Amniotic epithelial cell (primary cell): Measurements from ENCODE around the gene BRF1.

Experiments
- DNase-seq: peaks from one replicate; pipeline ENCODE4 v3.0.0-alpha.2; 2010; ENCODE audit warnings: low read depth

The BRF1 gene

DNA sequence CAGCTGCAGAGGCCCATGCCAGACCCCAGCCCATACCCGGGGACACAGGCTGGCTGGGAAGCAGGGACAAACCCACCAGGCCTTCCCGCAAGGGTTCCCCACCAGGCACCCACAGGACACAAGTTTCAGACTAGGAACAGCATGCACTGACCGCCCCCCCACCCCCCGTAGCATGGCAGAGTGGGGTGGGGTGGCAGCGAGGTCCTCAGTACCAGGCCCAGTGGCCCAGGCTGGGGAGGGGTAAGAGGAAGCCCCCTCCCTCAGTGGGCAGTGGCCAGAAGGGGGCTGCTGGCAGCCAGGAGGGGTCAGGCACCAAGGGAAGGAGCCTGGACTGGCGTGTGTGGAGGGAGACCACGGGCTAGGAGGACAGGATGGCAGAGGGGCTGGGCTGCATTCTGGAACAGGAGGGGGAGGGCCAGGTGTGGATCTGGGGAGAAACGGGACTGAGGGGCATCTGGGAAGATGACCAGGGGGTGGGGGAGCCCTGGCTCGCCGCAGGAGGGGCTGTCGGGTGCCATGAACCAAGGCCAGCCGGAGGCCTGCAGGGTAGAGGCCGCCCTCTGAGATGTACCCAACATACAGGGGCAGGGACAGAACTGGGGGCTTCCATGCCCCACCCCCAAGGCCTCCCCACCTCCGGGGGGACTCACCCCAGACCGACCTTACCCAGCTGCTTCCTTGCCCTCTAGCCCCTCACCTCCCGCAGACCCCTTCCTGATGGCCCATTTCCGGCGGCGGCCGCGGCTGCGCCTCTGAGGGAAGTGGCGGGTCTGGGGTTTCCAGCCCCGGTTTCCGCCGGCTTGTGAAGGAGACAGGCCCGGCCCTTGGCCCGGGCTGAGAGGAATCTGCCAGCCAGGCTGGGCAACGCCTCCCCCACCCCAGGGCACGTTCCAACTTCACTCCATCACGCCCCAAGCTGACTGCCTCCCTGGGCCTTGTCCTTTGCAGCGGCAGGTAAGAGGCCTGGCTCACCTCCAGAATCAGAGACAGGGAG, 126.6 kb downstream of the BRF1 start:
- DNase-seq = no peak

GRCh38 chr14:105173145-105173544, 127.7 kb downstream of the BRF1 start:
- no peak for DNase-seq

GRCh38 chr14:105172476-105172875, 128.3 kb downstream of the BRF1 start:
- DNase-seq = no peak

DNA sequence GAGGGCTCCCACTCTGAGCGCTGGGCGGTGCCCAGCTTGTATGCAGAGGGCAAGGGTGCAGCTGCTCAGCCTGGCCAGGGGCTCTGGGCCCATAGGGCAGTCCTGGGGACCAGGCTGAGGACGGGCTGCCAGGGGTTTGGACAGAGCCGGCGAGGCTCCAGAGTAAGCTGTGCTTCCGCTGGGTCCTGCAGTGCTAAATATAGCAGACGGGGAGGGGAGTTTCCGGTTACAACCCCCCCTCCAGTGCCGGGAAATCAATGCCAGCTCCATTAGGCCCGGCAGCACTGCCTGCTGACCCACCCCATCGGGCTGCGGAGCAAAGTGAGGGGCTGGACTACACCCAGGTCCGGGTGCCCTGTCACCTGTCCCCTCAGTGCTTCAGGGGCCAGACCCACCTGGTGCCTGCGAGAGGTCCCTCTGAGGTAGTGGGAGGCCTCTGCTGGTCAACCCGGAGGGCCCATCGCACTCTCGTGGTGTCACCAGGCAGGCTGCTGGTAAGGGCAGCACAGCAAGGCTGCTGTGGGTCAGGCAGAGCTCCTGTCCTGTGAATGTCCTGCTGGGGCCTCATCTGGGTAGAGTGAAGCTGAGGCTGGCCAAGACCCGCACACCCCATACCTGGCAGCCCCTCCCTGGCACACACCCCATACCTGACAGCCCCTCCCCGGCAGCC, 129.7 kb downstream of the BRF1 start:
- no peak for DNase-seq

DNA sequence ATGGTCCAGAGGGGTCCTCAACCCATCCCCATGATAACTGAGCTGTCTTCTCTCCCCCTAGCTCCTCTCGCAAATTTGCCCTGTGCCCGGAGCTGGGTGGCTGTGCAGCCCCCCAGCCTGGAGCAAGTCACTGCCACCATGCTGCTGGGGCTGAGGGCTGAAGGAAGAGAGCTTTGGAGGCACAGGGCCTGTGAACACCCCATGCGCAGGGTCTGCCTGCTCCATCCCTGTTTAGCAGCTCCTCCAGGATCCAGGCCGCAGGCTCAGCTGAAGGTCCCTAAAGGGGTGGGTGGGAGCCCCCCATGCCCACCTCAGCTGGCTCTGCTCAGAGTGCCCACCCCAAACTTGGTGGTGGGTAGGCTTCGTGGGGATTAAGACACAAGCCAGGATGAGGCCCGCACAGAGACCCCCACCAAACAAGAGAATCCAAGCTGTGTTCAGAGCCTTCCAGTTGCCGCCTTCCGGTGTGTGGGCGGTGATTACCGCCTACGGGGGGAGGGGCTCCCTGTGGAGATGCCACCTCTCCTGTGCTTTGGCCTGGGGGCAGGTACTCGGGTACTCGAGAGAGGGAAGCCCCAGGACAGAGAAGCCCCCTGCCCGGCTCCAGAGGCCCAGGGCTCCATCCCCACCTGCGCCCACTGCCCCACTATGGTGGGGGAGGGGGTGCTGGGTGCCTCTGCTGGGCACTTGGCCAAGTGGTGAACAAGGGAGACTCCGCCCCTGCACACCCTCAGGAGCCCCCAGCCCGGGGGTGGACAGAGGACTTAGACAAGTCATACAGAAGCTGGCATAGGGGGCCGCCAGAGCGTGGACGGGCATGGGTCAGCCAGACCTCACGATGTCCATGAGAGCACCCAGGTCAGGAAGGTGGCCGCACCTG, 130.8 kb downstream of the BRF1 start:
- DNase-seq = no peak

- DNase-seq = no peak
These were observed 131.8 kb downstream of the BRF1 start for GRCh38 chr14:105168979-105169507.

GRCh38 chr14:105168496-105168978, 132.3 kb downstream of the BRF1 start, which contains the start of gene JAG2:
Gene JAG2, minus strand, starts transcription at chr14:105168776. Its CDS starts 356 bp downstream, at chr14:105168420.
- DNase-seq = peak; percentile 22

DNA sequence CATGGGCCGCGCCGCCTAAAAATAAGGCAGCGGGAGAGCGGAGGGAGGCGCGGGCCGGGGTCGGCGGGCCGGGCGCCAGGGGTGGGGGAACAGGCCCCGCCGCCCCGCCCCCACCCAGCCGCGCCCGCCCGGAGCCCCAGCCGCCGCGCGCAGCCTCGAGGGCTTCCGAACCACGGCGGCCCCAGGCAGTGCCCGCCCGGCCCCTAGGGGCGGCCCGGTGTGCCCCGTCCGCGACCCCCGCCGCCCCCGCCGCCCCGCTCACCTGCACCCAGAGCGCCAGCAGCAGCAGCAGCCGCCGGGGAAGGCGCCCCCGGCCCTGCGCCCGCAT, 132.7 kb downstream of the BRF1 start:
- no peak for DNase-seq

DNA sequence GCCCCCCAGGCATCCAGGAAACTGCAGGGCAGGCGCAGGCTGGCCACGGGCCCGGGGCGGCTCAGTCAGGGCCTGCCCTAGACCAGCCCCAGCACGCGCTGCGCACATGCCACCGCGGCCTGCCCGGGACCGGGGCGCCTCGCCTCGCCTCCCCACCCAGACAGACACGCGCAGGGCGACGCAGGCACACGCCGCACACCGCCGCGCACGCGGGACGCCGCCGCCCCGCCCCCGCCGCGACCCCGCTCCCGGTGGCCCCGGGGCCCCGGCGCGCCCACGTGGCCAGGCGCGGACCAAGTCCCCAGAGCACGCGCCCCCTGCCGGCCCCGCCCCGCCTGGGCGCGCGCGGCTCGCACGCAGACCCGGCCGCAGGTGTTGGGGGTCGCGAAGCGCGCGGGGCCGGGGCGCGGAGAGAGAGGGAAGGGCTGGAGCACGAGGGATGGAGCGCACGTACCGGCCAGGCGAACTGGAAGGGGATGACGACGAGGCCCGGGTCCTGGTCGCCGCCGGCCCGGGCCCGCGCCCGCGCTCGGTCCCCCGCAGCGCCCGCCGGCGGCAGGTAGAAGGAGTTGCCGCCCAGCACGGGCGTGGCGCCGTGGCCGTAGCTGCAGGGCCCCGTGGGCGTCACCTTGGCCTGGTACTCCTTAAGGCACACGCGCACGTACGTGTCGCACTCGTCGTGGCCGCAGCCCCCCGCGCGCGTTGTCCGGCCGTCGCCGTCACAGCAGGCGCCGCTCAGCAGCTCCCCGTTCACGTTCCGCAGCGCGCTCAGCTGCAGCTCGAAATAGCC, 133.3 kb downstream of the BRF1 start:
- DNase-seq = no peak

GRCh38 chr14:105166571-105167302, 134.1 kb downstream of the BRF1 start:
- DNase-seq = no peak

DNA sequence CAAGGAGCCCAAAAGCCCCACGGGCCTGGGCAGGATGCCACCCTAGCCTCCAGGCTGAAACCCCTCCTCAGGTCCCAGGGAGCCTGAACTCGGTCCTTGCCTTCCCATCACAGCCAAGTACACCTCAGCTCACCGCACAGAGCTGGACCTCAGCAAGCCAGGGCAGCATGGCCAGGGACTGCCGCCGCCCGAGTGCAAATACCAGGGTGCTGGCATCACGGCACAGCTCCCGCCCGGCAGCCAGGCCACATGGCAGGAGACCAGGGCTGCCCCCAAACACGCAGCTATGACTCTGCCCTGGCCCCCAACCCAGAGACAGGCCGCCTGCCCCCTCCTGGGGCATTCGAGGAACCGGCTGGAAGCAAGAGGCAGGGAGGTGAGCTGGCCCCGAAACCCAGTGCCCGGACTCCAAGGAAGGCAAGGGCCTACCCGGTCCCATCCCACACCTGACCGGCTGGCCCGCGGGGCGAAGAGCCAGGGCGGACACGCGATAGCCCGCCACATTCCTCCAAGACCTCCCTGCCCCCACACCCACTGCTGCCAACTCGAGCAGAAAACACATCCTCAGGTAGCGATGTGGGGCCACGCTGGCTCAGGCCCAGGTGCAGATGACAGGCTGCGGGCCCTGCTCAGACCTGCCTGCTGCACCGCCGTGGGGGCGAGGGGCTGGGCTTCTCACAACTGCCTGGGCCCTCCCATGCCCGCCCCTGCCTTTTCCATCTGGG, 134.9 kb downstream of the BRF1 start:
- DNase-seq = no peak

- no peak for DNase-seq
These were observed 135.6 kb downstream of the BRF1 start for GRCh38 chr14:105165134-105165704.

- no peak for DNase-seq
These were observed 137.6 kb downstream of the BRF1 start for GRCh38 chr14:105163040-105163742.

- no peak for DNase-seq
These were observed 138.2 kb downstream of the BRF1 start for GRCh38 chr14:105162669-105162979.

DNA sequence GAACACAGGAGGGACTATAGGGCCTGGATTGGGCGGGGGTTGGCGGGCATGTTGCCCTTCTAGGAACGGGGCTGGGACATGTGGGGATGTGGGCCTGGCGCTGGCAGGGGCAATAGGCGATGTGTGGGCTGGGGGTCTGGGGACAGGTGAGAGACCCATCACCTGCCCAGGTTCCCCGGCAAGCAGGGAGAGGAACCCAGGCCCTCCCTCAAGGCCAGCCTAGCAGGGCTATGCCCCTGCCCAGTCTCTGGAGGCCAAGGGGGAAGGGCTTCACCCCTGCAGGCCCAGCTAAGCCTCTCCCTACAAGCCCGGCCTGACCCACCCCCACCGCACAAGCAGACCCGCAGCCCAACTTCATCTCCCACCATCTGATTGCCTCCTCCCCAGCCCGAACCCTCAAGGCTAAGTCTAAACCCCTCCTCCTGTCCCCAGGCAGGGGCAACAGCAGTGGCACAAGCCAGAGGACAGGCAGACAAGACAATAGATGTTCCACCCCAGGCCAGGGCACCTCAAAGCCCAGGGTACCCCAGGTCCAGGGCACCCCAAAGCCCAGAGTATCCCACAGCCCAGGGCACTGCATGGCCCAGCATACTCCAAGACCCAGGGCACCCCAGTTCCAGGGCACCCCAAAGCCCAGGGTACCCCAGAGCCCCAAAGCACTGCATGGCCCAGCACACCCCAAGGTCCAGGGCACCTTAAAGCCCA, 138.7 kb downstream of the BRF1 start:
- DNase-seq = no peak

DNA sequence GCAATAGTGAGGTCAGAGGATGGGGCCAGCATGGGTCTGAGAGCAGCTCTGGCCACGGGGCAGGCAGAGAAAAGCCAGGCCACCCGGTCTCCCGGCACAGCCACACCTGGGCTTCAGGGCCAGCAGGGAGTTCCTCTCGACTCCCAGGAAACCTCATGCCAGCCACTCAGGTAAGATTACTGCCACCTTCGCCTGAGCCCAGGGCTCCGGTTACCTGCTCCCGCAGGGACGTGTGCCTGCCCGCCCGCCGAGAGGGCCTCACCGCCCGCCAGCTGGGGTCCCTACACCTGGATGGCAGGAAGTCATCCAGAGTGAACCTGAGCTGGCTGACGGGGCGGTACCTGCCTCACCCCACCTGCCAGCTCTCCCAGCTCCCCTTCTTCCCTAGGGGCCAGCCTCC, 139.5 kb downstream of the BRF1 start:
- DNase-seq = no peak

- DNase-seq = no peak
These were observed 140.0 kb downstream of the BRF1 start for GRCh38 chr14:105160776-105161175.

- DNase-seq = no peak
These were observed 141.5 kb downstream of the BRF1 start for GRCh38 chr14:105159344-105159743.
